NCI-H1436 (cell line): ENCODE data around the gene PPP1R3G.
"Not testable (repeated sequence)": the region's sequence is repeated elsewhere in the genome, so short reads cannot be mapped to it uniquely, and the experiment has no call there.

Source experiments
- DNase-seq: peaks from one replicate; lab custom pipeline; 2025; lab: John Stamatoyannopoulos, UW

Gene PPP1R3G

GRCh38 chr6:5084781-5085647, at the start of gene PPP1R3G:
Gene PPP1R3G, plus strand, starts transcription at chr6:5085341. Its CDS starts 145 bp downstream, at chr6:5085486.
- DNase-seq, result no peak

- DNase-seq, result peak; percentile 37
These were observed 48.9 kb upstream of the PPP1R3G start for GRCh38 chr6:5036269-5036668.

DNA sequence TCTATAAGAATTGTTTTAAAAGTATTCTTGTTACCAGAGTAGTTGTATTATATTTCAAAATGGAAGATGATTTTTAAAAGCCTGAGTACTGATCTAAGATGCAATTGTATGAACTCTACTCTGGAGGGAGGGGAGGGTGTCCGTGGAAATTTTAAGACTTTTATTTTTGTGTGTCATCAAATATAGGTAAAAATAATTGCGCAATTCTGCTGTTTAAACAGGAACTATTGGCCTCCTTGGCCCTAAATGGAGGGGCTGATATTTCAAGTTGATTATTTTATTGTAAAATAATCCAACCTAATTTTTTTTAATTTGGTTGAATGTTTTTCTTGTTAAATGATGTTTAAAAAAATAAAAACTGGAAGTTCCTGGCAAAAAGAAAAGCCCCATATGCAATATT, 43.2 kb upstream of the PPP1R3G start:
- no peak for DNase-seq

DNA sequence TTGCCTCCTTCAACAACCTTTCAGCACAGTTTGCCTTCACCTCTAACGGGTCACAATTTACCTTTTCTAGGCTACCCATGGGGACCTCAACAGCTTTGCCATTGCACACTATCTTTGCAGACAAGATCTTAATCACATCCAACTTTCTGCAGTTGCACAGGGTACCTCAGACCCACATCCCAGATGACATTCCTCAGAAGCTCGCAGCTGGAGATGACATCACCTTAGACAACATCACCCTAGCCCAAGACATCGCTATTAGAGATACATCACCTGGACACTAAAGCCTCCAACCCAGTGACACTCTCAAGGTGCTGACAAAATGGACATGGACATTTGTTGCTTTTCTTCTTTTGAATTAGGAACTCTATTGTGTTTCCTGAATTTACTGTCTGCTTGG, 42.7 kb upstream of the PPP1R3G start:
- no peak for DNase-seq

- no peak for DNase-seq
These were observed 40.3 kb upstream of the PPP1R3G start for GRCh38 chr6:5044866-5045265.

- no peak for DNase-seq
These were observed 39.7 kb upstream of the PPP1R3G start for GRCh38 chr6:5045416-5045815.

DNA sequence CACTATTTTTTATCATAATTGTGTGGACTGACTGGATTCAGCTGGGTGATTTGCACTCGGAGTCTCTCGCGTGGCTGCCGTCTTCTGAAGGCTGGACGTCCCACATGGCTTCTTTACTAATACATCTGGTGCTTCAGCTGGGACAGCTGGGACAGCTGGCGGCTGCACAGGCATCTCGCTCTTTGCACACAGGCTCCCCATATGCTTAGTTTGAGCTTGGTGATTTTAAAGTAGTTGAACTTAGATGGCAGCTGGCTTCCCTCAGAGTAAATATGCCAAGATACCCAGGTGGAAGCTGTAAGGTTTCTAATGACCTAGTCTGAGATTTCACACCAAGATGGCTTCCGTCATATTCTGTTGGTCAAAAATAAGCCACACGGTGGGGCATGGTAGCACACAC, 38.7 kb upstream of the PPP1R3G start:
- DNase-seq, result no peak

DNA sequence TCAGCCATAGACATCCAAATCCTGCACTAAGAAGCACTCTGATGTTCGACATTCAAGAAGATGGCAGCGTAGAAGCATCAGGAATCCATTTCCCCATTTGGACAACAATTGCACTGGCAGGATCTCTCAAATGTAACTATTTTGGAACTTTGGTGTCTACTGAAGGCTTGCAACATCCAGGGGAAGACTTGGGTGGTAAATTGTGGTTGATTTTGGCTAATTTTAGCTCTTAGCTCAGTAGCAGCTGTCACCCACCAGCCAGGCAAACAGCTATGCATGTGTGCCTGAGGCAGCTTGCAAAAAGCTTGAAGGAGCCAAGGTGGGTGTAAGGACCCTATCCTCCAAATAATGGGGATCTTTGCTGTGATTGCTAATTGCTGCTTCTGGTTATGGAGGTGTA, 35.1 kb upstream of the PPP1R3G start:
- no peak for DNase-seq

DNA sequence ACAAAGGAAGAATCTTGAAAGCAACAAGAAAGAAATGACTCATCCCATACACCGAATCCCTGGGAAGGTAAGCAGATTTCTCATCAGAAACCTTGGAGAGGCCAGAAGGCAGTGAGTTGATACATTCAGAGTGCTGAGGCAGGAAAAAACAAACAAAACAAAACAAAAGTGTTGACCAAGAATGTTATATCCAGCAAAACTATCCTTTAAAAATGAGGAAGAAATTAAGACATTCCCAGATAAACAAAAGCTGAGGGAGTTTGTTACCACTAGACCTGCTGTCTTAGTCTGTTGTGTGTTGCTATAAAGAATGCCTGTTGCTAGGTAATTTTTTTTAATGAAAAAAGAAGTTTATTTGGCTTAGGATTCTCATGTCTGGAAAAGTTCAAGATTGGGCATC, 33.7 kb upstream of the PPP1R3G start:
- no peak for DNase-seq

GRCh38 chr6:5053038-5053437, 32.1 kb upstream of the PPP1R3G start:
- DNase-seq, result no peak

DNA sequence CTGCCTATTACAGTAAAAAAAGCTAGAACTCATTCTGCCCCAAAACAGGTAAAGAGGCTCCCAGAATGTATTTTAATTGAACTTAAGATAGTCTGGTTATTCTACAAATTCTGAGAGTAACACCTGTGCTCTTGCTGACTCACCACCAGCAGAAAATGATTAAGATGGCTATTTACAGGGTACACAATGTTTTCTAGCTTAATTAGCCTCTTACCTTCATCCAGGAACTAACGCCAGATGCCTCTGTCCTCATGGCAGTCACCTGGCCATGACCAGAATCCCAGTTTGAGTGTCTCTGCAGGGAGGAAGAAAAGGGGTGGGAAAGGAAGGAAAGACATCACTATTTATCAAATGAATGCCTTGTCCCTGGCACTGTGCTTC, 31.3 kb upstream of the PPP1R3G start:
- no peak for DNase-seq

- DNase-seq, result no peak
These were observed 30.8 kb upstream of the PPP1R3G start for GRCh38 chr6:5054245-5054873.

GRCh38 chr6:5055118-5055517, 30.0 kb upstream of the PPP1R3G start:
- DNase-seq, result no peak

- no peak for DNase-seq
These were observed 26.9 kb upstream of the PPP1R3G start for GRCh38 chr6:5058254-5058653.

GRCh38 chr6:5059036-5059896, 25.9 kb upstream of the PPP1R3G start:
- DNase-seq, result no peak

DNA sequence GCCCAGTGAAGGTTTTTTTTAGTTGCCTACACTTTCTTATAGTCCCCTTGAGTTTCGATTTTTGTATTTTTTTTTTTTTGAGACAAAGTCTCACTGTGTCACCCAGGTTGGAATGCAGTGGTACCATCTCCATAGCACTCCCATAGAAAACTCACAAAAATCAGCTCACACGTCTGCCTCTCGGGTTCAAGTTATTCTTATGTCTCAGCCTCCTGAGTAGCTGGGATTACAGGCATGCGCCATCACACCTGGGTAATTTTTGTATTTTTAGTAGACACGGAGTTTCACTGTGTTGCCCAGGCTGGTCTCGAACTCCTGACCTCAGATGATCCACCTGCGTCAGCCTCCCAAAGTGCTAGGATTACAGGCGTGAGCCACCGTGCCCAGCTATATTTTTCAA, 24.7 kb upstream of the PPP1R3G start:
- not testable (repeated sequence) for DNase-seq

- no peak for DNase-seq
These were observed 24.0 kb upstream of the PPP1R3G start for GRCh38 chr6:5061152-5061551.

GRCh38 chr6:5063617-5064016, 21.5 kb upstream of the PPP1R3G start:
- no peak for DNase-seq

DNA sequence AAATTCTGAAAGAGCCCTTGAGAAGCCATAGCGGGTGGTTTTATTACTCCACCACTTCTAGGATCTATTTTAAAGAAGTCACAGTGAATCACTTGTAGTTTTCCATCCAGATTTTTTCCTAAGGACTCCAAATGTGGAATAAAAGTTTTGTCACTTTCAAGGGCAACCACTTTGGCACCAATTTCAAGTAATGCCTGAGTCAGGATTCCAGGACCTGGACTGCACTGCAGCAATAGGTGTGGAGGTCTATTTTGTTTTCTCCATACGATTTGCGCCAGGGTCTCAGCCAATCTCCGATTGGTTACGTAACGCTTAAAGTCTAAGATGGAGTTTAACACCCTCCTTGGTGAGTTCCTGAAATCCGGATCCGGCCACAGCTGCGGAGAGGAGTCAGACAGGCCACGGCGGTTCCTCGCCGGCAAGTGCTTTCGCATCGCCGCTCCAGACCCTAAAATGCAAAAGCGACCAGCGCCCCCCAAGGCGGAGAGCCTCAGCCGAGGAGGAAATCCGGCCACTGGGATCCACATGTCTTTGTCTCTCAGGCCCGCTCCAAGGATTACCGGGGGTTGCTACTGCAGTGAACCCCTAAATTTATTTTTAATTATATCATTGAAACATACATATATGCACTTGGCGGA, 18.6 kb upstream of the PPP1R3G start:
- DNase-seq, result no peak

GRCh38 chr6:5067305-5067704, 17.8 kb upstream of the PPP1R3G start:
- no peak for DNase-seq

- DNase-seq, result no peak
These were observed 16.9 kb upstream of the PPP1R3G start for GRCh38 chr6:5068153-5068751.

DNA sequence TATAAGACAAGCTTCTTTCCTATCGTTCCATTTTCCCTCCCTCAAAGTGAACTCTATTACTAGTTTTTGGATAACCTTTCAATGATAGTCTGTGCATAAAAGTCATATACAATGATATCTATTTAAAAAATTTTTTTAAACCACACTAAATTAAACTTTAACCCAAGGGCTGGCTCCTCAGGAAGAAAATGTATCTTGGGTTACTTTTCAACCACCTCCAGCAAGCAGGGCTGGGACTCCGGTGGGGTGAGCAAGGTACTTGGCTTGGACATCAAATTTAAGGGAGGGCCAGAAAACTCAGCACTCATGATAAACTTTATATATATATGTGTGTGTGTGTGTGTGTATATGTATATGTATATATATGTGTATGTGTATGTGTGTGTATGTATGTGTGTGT, 13.9 kb upstream of the PPP1R3G start:
- no peak for DNase-seq
